Trophoblast cell (in vitro differentiated cells and primary cell): ENCODE results near the gene MTHFS.

Experiments used
- DNase-seq, 2 donors: peaks; one replicate each; pipeline ENCODE4 v3.0.0-alpha.2; 2016
- H2AFZ ChIP-seq: 2 replicates; pipeline ENCODE4 v1.6.1; 2013; ENCODE audit warnings: low read length, moderate library complexity, mild to moderate bottlenecking; ENCODE audit not compliant: insufficient read depth, poor library complexity
- H2AK5ac ChIP-seq: 2 replicates; pipeline ENCODE4 v1.6.1; 2013; ENCODE audit warnings: mild to moderate bottlenecking, low read length
- H2BK120ac ChIP-seq: 2 replicates; pipeline ENCODE4 v1.6.1; 2013; ENCODE audit warnings: low read length, mild to moderate bottlenecking, moderate library complexity; ENCODE audit not compliant: insufficient read depth, poor library complexity
- H2BK12ac ChIP-seq: 2 replicates; pipeline ENCODE4 v1.6.1; 2013; ENCODE audit warnings: mild to moderate bottlenecking, low read length, moderate library complexity
- H2BK5ac ChIP-seq: 2 replicates; pipeline ENCODE4 v1.6.1; 2013; ENCODE audit warnings: low read length, low read depth, moderate library complexity, mild to moderate bottlenecking; ENCODE audit not compliant: poor library complexity
- H3K14ac ChIP-seq: 2 replicates; pipeline ENCODE4 v1.6.1; 2013; ENCODE audit warnings: mild to moderate bottlenecking, low read length
- H3K18ac ChIP-seq: 2 replicates; pipeline ENCODE4 v1.6.1; 2013; ENCODE audit warnings: mild to moderate bottlenecking, low read length
- H3K23ac ChIP-seq: 2 replicates; pipeline ENCODE4 v1.6.1; 2013; ENCODE audit warnings: low read length
- H3K27ac ChIP-seq: 2 replicates; pipeline ENCODE4 v1.5.1; 2013; ENCODE audit warnings: low read depth, mild to moderate bottlenecking, inconsistent platforms, low read length, moderate library complexity
- H3K27me3 ChIP-seq: 2 replicates; pipeline ENCODE4 v1.6.1; 2013; ENCODE audit warnings: inconsistent platforms, mild to moderate bottlenecking, low read length, moderate library complexity; ENCODE audit not compliant: insufficient read depth
- H3K36me3 ChIP-seq, 2 experiments: 1 replicate in 1 of 2; 2 replicates in 1 of 2; pipeline ENCODE4 v1.6.1; 2013; ENCODE audit warnings: low read length in 2 of 2, mild to moderate bottlenecking in 2 of 2, moderate library complexity in 1 of 2; ENCODE audit not compliant: insufficient read depth in 2 of 2, control insufficient read depth in 1 of 2
- H3K4ac ChIP-seq: 2 replicates; pipeline ENCODE4 v1.6.1; 2013; ENCODE audit warnings: low read depth, mild to moderate bottlenecking, low read length, moderate library complexity
- H3K4me1 ChIP-seq, 2 experiments: 1 replicate in 1 of 2; 2 replicates in 1 of 2; pipeline ENCODE4 v1.6.1; 2013; ENCODE audit warnings: low read length in 2 of 2, mild to moderate bottlenecking in 2 of 2, moderate library complexity in 1 of 2; ENCODE audit not compliant: insufficient read depth in 2 of 2, control insufficient read depth in 1 of 2
- H3K4me2 ChIP-seq: 2 replicates; pipeline ENCODE4 v1.6.1; 2013; ENCODE audit warnings: inconsistent platforms, mild to moderate bottlenecking, low read length, moderate library complexity
- H3K4me3 ChIP-seq: 2 replicates; pipeline ENCODE4 v1.5.1; 2013; ENCODE audit warnings: mild to moderate bottlenecking, low read depth, low read length, inconsistent platforms
- H3K79me1 ChIP-seq: one replicate; pipeline ENCODE4 v1.6.1; 2013; ENCODE audit warnings: low read length
- H3K79me2 ChIP-seq: 2 replicates; pipeline ENCODE4 v1.6.1; 2013; ENCODE audit warnings: low read length, mild to moderate bottlenecking; ENCODE audit not compliant: control insufficient read depth, insufficient read depth, poor library complexity
- H3K9ac ChIP-seq: 2 replicates; pipeline ENCODE4 v1.6.1; 2013; ENCODE audit warnings: mild to moderate bottlenecking, low read length
- H3K9me3 ChIP-seq: 2 replicates; pipeline ENCODE4 v1.6.1; 2013; ENCODE audit warnings: low read depth, mild to moderate bottlenecking, control low read depth, inconsistent platforms, low read length; ENCODE audit not compliant: insufficient read depth
- H4K12ac ChIP-seq: 2 replicates; pipeline ENCODE4 v1.6.1; 2013; ENCODE audit warnings: low read depth, mild to moderate bottlenecking, low read length, moderate library complexity
- H4K8ac ChIP-seq: 2 replicates; pipeline ENCODE4 v1.6.1; 2013; ENCODE audit warnings: low read depth, mild to moderate bottlenecking, low read length, moderate library complexity
- H4K91ac ChIP-seq: one replicate; pipeline ENCODE4 v1.6.1; 2013; ENCODE audit warnings: low read depth, mild to moderate bottlenecking, low read length, moderate library complexity
- WGBS: extraction: QIAGEN DNeasy Blood & Tissue Kit; methylation state at CpG from one replicate; pipeline ENCODE4 v1.1.7; 2013; ENCODE audit warnings: missing lambda C conversion rate; ENCODE audit not compliant: insufficient read length, insufficient coverage; ENCODE audit errors: extremely low coverage; 5-methylcytosine and 5-hydroxymethylcytosine counted together

The MTHFS gene

GRCh38 chr15:79824136-79824701, 72.6 kb downstream of the MTHFS start:
- no peak overlapping the region for H3K18ac ChIP-seq
- H3K4me3 ChIP-seq: no peak overlapping the region
- H3K9ac ChIP-seq: no peak overlapping the region
- H3K36me3 ChIP-seq: no peaks in the 10 kb centered on the region
- H3K4me1 ChIP-seq: no peaks in the 10 kb centered on the region
- H2BK5ac ChIP-seq: no peak overlapping the region
- H3K27ac ChIP-seq: no peak overlapping the region
- no peak overlapping the region for H4K8ac ChIP-seq
- H3K4ac ChIP-seq: no peak overlapping the region
- no peaks in the 10 kb centered on the region for H3K79me2 ChIP-seq
- WGBS: no CpG with 5 or more reads among the region's 9 CpGs
- H4K91ac ChIP-seq: no peak overlapping the region
- H2AFZ ChIP-seq: no peak overlapping the region
- H4K12ac ChIP-seq: no peak overlapping the region
- H2AK5ac ChIP-seq: no peak overlapping the region
- H3K27me3 ChIP-seq: no peaks in the 10 kb centered on the region
- H3K14ac ChIP-seq: no peak overlapping the region
- H2BK12ac ChIP-seq: no peak overlapping the region
- no peak for DNase-seq
- peaks cover 4% of the 10 kb centered on the region for H3K9me3 ChIP-seq
- H3K79me1 ChIP-seq: no peaks in the 10 kb centered on the region
- H3K23ac ChIP-seq: peak overlapping the region; percentile 98
- no peak overlapping the region for H3K4me2 ChIP-seq
- no peak overlapping the region for H2BK120ac ChIP-seq

DNA sequence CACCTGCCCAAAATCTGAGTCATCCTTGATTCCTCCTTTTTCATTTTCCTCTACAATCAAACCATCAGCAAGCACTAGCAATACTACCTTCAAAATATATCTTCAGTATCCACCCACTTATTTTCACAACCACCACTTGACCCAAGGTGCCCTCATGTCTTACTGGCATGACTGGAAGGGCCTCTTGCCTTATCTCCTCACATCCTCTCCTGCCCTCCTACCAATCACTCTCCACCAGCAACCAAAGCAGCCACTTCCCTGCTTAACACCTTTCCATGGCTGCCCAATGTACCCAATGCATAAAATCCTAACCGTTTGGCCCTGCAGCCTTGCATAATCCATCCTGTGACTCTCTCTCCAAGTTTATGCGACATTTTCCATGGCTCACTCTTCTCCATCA, 76.0 kb downstream of the MTHFS start:
- no peaks in the 10 kb centered on the region for H3K27me3 ChIP-seq
- no peak overlapping the region for H3K27ac ChIP-seq
- no peak overlapping the region for H4K91ac ChIP-seq
- no peak overlapping the region for H2BK12ac ChIP-seq
- DNase-seq: no peak
- no peak overlapping the region for H3K4ac ChIP-seq
- H4K12ac ChIP-seq: no peak overlapping the region
- H2AK5ac ChIP-seq: no peak overlapping the region
- H3K79me2 ChIP-seq: no peaks in the 10 kb centered on the region
- no peak overlapping the region for H3K4me2 ChIP-seq
- no peak overlapping the region for H3K4me3 ChIP-seq
- H3K79me1 ChIP-seq: no peaks in the 10 kb centered on the region
- no CpG with 5 or more reads among the region's 2 CpGs for WGBS
- no peak overlapping the region for H3K18ac ChIP-seq
- no peaks in the 10 kb centered on the region for H3K36me3 ChIP-seq
- peaks cover 4% of the 10 kb centered on the region for H3K9me3 ChIP-seq
- H2BK120ac ChIP-seq: no peak overlapping the region
- no peak overlapping the region for H3K14ac ChIP-seq
- H3K23ac ChIP-seq: no peak overlapping the region
- H3K9ac ChIP-seq: no peak overlapping the region
- no peak overlapping the region for H4K8ac ChIP-seq
- no peak overlapping the region for H2BK5ac ChIP-seq
- H3K4me1 ChIP-seq: no peaks in the 10 kb centered on the region
- H2AFZ ChIP-seq: no peak overlapping the region

DNA sequence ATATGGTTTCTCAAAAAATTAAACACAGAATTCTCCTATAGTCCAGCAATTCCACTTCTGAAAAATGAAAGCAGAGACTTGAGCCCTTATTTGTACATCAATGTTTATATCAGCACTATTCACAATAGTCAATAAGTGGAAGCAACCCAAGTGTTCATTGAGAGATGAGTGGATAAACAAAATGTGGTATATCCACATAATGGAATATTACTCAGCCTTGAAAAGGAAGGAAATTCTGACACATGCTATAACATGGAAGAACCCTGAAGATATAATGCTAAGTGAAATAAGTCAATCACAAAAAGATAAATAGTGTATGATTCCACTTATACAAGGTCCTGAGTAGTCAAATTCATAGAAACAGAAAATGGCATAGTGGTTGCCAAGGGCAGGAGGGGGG, 76.6 kb downstream of the MTHFS start:
- no peak overlapping the region for H4K91ac ChIP-seq
- no peak for DNase-seq
- no peak overlapping the region for H3K4me2 ChIP-seq

GRCh38 chr15:79816571-79816970, 80.2 kb downstream of the MTHFS start:
- Histone ChIP-seq H4K8ac (no peak overlapping the region), H3K4me2 (no peak overlapping the region), H3K27ac (no peak overlapping the region), H3K4ac (no peak overlapping the region), H4K91ac (no peak overlapping the region), H3K18ac (no peak overlapping the region), H2BK12ac (no peak overlapping the region), H2AK5ac (no peak overlapping the region), H3K14ac (no peak overlapping the region), H3K79me2 (no peaks in the 10 kb centered on the region), H3K23ac (no peak overlapping the region), H3K4me3 (no peak overlapping the region), H3K27me3 (no peaks in the 10 kb centered on the region), H3K4me1 (no peaks in the 10 kb centered on the region), H3K9me3 (peaks cover 2% of the 10 kb centered on the region), H3K36me3 (no peaks in the 10 kb centered on the region), H3K79me1 (no peaks in the 10 kb centered on the region), H2BK120ac (no peak overlapping the region), H3K9ac (no peak overlapping the region), H2AFZ (no peak overlapping the region), H2BK5ac (no peak overlapping the region), H4K12ac (no peak overlapping the region)
- no CpG with 5 or more reads among the region's 6 CpGs for WGBS
- no peak for DNase-seq

More for the DNA sequence above, 76.6 kb downstream of the MTHFS start:
- H3K14ac ChIP-seq: no peak overlapping the region
- no peak overlapping the region for H3K18ac ChIP-seq
- H3K36me3 ChIP-seq: no peaks in the 10 kb centered on the region
- H3K4me3 ChIP-seq: no peak overlapping the region
- H3K79me1 ChIP-seq: no peaks in the 10 kb centered on the region
- no peaks in the 10 kb centered on the region for H3K79me2 ChIP-seq
- no peak overlapping the region for H3K23ac ChIP-seq
- no peaks in the 10 kb centered on the region for H3K27me3 ChIP-seq
- H2AK5ac ChIP-seq: no peak overlapping the region
- H3K4ac ChIP-seq: no peak overlapping the region
- H2BK5ac ChIP-seq: no peak overlapping the region
- no peak overlapping the region for H4K12ac ChIP-seq
- H4K8ac ChIP-seq: no peak overlapping the region
- H3K9me3 ChIP-seq: peaks cover 4% of the 10 kb centered on the region
- H2AFZ ChIP-seq: no peak overlapping the region
- no peak overlapping the region for H2BK120ac ChIP-seq
- no peak overlapping the region for H2BK12ac ChIP-seq
- H3K4me1 ChIP-seq: no peaks in the 10 kb centered on the region
- H3K9ac ChIP-seq: no peak overlapping the region
- H3K27ac ChIP-seq: no peak overlapping the region
